Hypothalamus (tissue), 51 donors: ENCODE measurements around the gene ANKRD9.
A peak's percentile ranks its signal among the peaks of the same experiment; 100 is the strongest.

Experiments
- DNase-seq, 51 donors: peaks; one replicate each; lab custom pipeline; 2025; lab: John Stamatoyannopoulos, UW

The ANKRD9 gene

GRCh38 chr14:102481371-102481770 is 28.2 kb downstream of the ANKRD9 start:
- no peak for DNase-seq

- peak in 12 of 51 donors; percentile 4 to 54 (median 36) for DNase-seq
These were observed 29.8 kb downstream of the ANKRD9 start for GRCh38 chr14:102479777-102480176.

GRCh38 chr14:102479107-102479506 is 30.5 kb downstream of the ANKRD9 start:
- DNase-seq, result no peak

- DNase-seq, result peak in 40 of 51 donors; percentile 14 to 75 (median 50)
These were observed 34.6 kb downstream of the ANKRD9 start for GRCh38 chr14:102474934-102475333.

- DNase-seq, result no peak
These were observed 36.0 kb downstream of the ANKRD9 start for GRCh38 chr14:102473559-102473958.

- DNase-seq, result peak in 16 of 51 donors; percentile 10 to 54 (median 33)
These were observed 36.8 kb downstream of the ANKRD9 start for GRCh38 chr14:102472791-102473150.

GRCh38 chr14:102471921-102472790 is 37.4 kb downstream of the ANKRD9 start:
- peak in 2 of 51 donors; percentile 7 to 55 for DNase-seq

GRCh38 chr14:102469261-102469660 is 40.3 kb downstream of the ANKRD9 start:
- no peak for DNase-seq

GRCh38 chr14:102464846-102465341 is 44.7 kb downstream of the ANKRD9 start:
- no peak for DNase-seq

GRCh38 chr14:102464006-102464405 is 45.6 kb downstream of the ANKRD9 start:
- no peak for DNase-seq

GRCh38 chr14:102462391-102462790 is 47.2 kb downstream of the ANKRD9 start:
- peak in 1 of 51 donors; percentile 63 for DNase-seq

- peak in 1 of 51 donors; percentile 57 for DNase-seq
These were observed 47.9 kb downstream of the ANKRD9 start for GRCh38 chr14:102461490-102462338.

GRCh38 chr14:102457509-102457908 is 52.1 kb downstream of the ANKRD9 start:
- no peak for DNase-seq

GRCh38 chr14:102454711-102455110 is 54.9 kb downstream of the ANKRD9 start:
- DNase-seq, result no peak

GRCh38 chr14:102452302-102452701 is 57.3 kb downstream of the ANKRD9 start:
- no peak for DNase-seq
